ENCODE measurements around the gene ETDA.
A peak's percentile ranks its signal among the peaks of the same experiment; 100 is the strongest.
"Not testable (repeated sequence)": the region's sequence is repeated elsewhere in the genome, so short reads cannot be mapped to it uniquely, and the experiment has no call there.

The ETDA gene

DNA sequence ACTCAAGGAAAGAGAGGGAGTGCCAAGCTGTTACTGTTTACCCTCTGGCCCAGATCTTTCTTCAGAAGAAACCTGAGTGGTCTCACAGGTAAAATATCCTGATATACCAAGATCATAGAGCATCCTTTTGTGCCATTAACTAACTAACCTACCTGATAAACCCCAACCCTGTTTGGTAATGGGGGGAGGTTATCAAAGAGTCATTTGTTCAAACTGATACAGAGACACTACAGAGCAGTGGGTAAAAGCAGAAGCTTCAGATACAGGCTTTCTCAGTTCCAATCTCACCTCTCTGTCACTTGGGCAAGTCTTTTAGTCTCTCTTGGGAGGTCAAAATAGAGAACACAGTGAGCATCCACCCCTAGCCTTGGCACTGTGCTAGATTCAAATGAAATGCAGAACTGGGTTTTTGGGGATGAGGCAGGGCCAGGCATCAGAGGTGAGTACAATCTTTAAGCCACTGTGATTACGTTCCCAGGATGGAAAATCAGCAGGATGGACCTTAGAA, at the start of gene ETDA:
Gene ETDA, plus strand, starts transcription at position 51 of the 508 bp plus-strand sequence. CDS start 1,216 bp downstream, outside the sequence.
- not testable (repeated sequence) for DNase-seq

DNA sequence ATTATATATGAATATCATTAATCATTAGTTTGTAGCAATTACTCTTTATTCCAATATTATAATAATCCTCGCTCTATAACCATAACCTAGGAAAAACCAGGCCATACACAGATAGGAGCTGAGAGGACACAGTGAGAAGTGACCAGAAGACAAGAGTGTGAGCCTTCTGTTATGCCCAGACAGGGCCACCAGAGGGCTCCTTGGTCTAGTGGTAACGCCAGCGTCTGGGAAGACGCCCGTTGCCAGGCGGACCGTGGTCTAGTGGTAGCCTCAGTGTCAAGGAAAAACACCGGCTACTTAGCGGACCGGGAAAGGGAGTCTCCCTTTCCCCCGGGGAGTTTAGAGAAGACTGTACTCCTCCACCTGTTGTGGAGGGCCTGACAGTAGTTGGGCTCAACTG, 45.4 kb upstream of the ETDA start:
- peak; percentile 41 for DNase-seq

DNA sequence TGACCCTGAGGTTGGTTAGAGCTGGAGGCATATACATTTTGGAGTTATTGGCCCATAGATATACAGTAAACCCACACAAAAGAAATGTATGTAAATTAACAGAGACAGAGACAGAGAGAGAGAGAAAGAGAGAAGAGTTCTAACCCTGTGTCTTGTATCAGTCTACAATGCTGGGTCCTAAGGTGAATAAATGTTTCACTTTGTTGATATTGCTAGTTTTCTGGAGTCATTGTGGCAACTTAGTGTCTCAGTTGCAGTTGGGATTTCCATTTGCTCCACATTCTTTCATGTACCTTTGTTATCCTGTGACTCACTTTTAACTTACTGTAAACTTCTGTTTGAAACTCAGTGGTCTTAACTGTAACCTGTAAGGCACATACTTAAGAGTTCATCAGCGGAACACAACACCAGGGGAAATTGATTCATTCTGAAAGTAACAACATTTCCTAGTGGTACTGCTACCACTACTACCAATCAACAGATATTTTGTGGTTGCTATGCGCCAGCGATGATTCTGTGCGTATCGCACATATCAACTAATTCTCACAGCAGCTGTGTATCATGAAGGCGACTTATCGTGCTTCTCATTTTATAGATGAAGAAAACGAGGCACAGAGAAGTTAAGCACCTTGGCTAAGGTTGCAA, 38.5 kb upstream of the ETDA start:
- peak; percentile 78 for DNase-seq

DNA sequence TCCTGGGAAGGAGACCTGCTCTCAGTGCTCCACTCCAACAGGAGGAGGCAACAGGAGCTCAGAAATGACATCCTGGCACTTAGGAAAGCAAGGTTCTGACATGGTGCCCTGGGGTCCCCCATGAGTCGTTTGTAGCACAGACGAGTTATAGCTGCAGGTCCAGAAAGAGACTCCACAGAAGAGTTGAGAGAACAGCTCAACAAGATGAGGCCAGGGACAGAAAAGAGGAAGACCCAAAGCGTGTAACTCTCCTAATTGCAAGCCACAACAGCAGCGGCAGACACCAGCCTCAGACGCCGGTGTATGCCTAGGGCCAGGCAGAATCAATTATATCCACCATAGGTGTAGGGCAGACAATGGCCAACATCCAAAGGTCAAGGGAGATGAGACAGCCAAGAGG, 5.9 kb upstream of the ETDA start:
- DNase-seq = not testable (repeated sequence)

DNA sequence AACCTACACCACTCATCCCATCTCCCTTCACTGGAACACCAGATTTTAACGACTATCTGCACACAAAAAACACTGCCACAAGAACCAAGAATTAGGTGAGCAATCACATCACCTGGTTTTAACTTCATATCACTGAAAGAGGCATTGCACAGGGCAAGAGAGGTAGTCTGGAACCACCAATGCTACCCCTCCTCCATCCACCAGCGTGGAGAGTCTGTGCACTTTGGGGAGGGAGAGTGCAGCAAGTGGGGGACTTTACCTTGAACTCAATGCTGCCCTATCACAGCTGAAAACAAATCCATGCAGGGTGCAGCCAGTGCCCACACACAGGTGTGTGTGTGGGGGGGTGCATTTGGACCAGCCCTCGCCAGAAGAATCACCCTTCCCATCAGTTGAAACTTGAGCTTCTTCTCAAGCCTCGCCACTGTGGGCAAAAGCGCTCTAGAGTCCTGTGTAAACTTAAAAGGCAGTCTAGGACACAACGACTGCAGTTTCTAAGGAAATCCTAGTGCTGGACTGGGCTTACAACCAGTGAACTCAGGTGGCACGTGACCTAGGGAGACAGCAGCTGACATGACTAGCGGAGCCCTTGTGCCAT, 4.3 kb downstream of the ETDA start:
- DNase-seq = not testable (repeated sequence)

DNA sequence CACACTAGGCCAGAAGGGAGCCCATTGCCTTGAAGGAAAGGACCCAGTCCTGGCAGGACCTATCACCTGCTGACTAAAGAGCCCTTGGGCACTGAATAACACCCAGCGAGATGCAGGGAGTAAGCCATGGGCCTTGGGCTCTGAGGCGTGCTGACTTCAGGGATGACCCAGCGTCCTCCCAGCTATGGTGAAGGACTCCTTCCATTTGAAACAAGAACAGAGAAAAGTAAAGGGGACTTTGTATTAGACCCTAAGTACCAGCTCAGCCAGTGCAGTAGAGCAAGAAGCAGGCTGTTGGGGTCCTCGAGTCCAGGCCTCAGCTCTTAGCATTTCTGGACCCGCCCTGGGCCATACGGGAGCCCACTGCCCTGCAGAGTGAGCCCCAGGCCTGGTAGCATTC, 5.1 kb downstream of the ETDA start:
- no peak for DNase-seq

DNA sequence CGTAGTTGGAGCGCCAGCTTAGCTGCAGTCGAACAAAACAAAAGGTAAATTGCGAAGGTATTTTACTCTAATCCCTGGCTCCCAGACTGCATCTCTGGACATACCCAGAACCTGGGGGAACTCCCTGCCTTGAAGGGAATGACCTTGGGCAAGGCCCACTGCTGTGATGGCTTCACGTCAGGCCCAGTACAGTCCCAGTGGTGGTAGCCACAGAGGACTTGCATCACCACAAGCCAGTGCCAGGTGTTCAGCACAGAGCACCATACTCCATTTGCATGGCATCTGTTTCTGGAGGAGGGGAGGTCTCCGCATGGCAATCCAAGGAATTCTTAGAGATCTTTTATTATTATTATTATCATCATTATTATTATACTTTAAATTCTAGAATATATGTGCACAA, 5.6 kb downstream of the ETDA start:
- DNase-seq = no peak

DNA sequence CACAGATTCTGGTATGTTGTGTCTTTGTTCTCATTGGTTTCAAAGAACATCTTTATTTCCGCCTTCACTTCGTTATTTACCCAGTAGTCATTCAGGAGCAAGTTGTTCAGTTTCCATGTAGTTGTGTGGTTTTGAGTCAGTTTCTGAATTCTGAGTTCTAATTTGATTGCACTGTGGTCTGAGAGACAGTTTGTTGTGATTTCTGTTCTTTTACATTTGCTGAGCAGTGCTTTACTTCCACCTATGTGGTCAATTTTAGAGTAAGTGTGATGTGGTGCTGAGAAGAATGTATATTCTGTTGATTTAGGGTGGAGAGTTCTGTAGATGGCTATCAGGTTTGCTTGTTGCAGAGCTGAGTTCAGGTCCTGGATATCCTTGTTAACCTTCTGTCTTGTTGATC, 9.1 kb downstream of the ETDA start:
- peak; percentile 31 for DNase-seq

DNA sequence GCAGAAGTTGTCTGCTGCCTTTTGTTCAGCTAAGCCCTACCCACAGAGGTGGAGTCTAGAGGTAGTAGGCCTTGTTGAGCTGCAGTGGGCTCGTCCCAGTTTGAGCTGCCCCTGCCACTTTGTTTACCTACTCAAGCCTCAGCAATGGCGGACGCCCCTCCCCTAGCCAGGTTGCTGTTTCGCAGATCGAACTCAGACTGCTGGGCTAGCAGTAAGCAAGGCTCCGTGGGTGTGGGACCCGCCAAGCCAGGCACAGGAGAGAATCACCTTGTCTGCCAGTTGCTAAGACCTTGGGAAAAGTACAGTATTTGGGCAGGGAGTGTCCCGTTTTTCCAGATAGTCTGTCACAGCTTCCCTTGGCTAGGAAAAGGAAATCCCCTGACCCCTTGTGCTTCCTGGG, 11.5 kb downstream of the ETDA start:
- DNase-seq = not testable (repeated sequence)

DNA sequence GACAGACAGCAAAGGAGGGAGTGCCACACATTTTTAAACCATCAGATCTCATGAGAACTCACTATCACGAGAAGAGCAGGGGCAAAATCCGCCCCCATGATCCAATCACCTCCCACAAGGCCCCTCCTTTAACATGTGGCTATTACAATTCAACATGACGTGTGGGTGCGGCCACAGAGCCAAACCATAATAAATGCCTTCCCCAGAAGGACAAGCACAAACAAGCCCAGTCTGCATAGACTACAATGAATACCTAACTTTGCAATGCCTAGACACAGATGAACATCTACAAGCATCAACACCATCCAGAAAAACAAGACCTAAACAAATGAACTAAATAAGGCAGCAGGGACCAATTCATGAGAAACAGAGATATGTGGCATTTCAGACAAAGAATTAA, 12.3 kb downstream of the ETDA start:
- no peak for DNase-seq

DNA sequence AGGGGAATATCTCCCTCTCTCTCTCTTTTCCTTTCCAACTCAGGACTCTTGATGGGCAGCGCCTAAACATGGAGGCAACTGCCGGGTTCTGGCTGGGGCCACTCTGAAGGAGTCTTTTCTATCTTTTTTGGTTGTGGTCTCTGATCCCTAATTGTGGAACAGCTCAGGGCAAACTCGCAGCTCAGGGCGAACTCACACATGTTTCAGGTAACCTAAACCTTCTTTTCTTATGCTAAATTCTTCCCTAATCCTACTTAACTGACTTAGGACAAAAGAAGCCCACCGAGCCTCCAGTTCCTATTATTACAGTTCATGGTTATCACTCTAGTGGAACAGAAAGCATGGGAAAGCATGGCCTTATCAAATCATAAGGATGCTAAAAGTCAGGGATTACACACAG, 21.3 kb downstream of the ETDA start:
- DNase-seq = no peak

DNA sequence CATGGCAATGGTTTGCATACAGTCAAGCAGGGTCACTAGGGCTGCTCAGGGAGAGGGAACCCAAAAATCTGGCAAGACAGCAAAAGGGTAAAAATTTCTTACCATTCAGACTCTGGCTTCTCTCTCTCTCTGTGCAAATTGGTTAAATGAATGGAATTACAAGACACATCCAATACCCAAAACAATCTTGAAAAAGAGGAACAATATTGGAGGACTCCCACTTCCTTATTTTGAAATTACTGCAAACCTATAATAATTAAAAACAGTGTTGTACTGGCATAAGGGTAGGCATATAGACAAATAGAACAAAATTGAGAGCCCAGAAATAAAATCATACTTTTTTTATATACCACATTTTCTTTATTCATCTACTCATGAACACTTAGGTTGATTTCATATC, 24.1 kb downstream of the ETDA start:
- DNase-seq = no peak

DNA sequence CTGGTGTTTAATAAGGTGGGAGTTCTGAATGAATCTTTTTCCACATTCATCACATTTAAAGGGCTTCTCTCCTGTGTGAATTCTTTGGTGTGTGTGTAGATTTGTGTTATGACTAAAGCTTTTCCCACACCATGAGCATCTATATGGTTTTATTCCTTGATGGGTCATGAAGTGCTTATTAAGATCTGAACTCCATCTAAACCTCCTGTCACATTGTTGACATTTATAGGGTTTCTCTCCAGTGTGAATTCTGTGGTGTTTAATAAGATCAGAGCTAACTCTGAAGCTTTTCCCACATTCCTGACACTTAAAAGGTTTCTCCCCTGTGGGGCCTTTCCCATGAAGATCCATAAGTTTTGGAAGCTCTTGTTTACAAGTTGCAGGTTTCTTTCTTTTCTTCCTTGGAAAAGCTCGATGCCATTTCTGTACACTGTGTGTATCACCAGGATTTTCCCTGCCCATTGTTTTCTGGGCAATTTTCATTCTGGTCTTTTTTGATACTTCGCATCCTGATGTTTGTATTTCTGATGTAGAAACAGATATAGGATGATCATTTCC, 35.5 kb downstream of the ETDA start:
- DNase-seq = no peak

DNA sequence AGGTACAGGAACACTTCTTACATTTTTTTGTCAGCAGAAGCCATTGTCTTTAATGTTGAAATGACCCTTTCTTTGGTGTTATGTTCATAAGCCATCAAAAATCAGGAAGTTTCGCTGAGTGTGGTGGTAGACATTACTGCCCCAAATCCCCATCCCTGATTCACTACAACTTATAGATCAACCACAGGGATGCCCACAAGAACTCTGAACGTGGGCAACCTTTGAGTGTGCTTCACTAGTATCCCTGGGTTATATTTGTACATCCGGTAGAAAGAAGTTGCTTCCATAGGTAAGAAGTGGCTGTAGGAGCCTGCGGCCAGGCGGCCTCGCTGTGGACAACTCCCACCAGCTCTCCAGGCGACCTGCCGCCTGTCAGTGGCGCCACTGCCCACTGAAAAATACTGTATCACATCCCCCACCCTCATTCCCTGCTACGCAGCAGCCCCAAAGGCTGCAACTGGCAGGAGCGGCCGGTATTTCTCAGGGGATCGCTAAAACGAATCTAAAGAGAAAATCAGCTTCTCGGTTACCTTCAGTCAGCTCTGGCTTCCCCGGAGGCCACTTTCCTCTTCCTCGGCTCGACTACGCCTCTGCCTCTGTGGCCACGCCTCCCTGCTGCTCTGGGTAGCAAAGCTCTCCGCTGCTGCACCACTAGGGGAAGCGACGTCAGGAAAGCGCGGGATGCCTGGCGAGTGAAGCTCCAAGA, 43.5 kb downstream of the ETDA start:
- DNase-seq = peak; percentile 51

DNA sequence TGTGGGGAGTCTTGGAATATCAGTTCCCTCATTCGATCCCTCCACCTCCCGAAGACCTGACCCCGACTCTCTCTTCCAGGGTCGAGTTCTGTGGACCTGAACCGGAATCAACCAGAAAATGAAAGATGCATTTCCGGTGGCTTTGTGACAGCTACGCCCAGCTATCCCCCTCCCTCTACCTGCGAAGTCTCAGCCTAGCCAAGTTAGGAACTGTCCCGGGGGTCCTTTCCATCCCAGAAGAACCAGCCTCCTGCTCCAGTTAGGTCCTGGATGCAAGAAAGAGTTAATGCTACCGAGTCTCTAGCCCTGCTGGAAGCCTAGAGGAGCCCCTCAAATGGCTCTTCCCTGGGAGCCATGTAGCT, 44.1 kb downstream of the ETDA start:
- DNase-seq = no peak

DNA sequence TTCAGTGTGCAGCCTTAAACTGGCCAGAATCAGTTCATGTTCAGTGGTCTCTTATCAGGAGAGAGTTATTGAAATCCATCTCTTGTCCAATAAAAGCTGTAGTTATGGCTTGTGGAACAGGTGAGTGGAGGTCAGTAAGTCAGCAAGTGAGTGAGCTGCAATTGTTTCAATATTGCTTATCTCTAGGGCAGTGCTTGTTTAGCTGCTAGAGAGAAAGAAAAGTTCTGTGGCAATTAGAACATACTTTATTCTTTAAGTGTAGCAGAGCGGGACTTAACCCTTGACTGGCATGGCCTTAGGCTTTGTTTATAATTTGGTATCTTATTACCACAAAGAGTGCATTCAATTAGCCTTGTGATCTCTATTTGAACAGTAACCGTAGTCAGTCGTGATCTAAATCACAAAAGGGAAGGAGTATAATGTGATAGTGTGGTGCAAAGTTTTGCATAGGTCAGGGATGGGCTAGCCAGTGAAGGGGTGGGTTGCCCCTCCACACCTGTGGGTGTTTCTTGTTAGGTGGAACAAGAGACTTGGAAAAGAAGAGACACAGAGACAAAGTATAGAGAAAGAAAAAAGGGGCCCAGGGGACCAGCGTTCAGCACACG, 50.5 kb downstream of the ETDA start:
- no peak for DNase-seq

All from activated CD4-positive, alpha-beta T cell treated with anti-CD3 and anti-CD28 coated beads, Interleukin-2, Interleukin-6, amounts not matched to agents 100 ng/mL and 50 ng/mL, durations not matched to agents 16 hours and 8 hours (primary cell).